RWPE1 (cell line): ENCODE results near the gene CYSLTR1.

Source experiments
- CTCF ChIA-PET: fragments of 350-600 bp; sonication (Branson Sonifier 250); formaldehyde crosslinking; extraction: SDS; loops from one replicate; lab custom pipeline; 2021; lab: Yijun Ruan, JAX
- POLR2A ChIA-PET: fragments of 400-600 bp; formaldehyde crosslinking; extraction: SDS; loops from one replicate; lab custom pipeline; 2020; ENCODE audit warnings: antibody characterized with exemption; ENCODE audit not compliant: low non-redundant PET; lab: Yijun Ruan, JAX
- DNase-seq: peaks from one replicate; pipeline ENCODE4 v3.0.0; 2012; ENCODE audit warnings: low spot score
- H3K27ac ChIP-seq: fragments of 450-650 bp; 2 replicates; pipeline ENCODE4 v1.5.1; 2017
- TF ChIP-seq, protein P1 (sequence below): fragments of 450-650 bp; conservative IDR thresholded peaks from 2 replicates; pipeline ENCODE4 v1.5.1; 2017; ENCODE audit warnings: low read depth, mild to moderate bottlenecking

The CYSLTR1 gene

DNA sequence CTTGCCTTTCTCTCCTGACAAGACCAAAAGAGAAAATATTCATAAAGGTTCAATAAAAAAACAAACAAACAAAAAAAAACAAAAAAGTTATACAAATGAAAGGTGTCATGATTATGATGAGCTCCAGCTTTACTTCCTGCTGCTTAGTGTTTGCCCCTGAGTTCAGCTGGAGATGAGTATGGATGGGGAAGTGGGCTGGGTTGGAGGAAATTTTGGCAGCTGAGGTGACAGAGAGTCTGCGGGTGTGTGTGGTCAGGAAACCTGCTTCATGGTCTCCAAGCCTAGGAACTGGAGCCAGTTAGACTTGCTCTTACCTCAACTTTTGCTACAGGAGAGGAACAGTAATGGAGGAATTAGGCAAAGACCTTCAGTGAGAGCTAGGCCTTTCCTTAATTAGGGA, 4.3 kb upstream of the CYSLTR1 start:
- no peak for DNase-seq
- ChIA-PET POLR2A (no interaction called here), CTCF (no interaction called here)
- no peak overlapping the region for H3K27ac ChIP-seq
- TF ChIP-seq, protein P1, sequence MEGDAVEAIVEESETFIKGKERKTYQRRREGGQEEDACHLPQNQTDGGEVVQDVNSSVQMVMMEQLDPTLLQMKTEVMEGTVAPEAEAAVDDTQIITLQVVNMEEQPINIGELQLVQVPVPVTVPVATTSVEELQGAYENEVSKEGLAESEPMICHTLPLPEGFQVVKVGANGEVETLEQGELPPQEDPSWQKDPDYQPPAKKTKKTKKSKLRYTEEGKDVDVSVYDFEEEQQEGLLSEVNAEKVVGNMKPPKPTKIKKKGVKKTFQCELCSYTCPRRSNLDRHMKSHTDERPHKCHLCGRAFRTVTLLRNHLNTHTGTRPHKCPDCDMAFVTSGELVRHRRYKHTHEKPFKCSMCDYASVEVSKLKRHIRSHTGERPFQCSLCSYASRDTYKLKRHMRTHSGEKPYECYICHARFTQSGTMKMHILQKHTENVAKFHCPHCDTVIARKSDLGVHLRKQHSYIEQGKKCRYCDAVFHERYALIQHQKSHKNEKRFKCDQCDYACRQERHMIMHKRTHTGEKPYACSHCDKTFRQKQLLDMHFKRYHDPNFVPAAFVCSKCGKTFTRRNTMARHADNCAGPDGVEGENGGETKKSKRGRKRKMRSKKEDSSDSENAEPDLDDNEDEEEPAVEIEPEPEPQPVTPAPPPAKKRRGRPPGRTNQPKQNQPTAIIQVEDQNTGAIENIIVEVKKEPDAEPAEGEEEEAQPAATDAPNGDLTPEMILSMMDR, result no peak

- no peak overlapping the region for H3K27ac ChIP-seq
- CTCF ChIA-PET, result no interaction called here
- DNase-seq, result no peak
- TF ChIP-seq, protein P1, result no peak
- POLR2A ChIA-PET, result no interaction called here
Measured at GRCh38 chrX:78330540-78330939, 3.1 kb upstream of the CYSLTR1 start.

- no peak for DNase-seq
- CTCF ChIA-PET, result no interaction called here
- POLR2A ChIA-PET, result no interaction called here
- no peak overlapping the region for H3K27ac ChIP-seq
- TF ChIP-seq, protein P1, result no peak
Measured at GRCh38 chrX:78330068-78330467, 2.7 kb upstream of the CYSLTR1 start.

GRCh38 chrX:78329486-78329885, 2.1 kb upstream of the CYSLTR1 start:
- ChIA-PET POLR2A (no interaction called here), CTCF (no interaction called here)
- TF ChIP-seq, protein P1, result no peak
- DNase-seq, result no peak
- no peak overlapping the region for H3K27ac ChIP-seq

GRCh38 chrX:78326401-78326800, 1.0 kb downstream of the CYSLTR1 start:
- TF ChIP-seq, protein P1, result no peak
- ChIA-PET CTCF (no interaction called here), POLR2A (no interaction called here)
- no peak for DNase-seq
- H3K27ac ChIP-seq, result no peak overlapping the region

DNA sequence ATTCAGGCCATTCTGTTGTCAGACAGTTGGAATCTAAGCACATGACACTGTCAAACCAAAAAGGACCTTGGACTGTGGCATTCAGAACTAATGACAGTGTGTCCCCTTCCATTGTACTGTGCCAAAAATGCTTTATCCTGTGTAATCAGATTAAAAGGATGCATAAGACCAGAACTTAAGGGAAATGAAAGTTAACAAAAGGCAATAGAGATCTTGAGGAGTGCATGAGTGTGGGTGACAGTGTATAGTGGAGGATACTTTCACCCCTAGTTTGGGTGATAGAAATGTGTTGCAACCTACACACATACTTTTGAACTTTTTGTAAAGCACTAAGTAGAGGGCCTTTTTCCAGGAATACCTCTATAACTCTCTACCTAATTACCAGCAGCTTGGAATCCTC, 4.5 kb downstream of the CYSLTR1 start:
- TF ChIP-seq, protein P1, result no peak
- ChIA-PET POLR2A (no interaction called here), CTCF (no interaction called here)
- no peak overlapping the region for H3K27ac ChIP-seq
- no peak for DNase-seq

- H3K27ac ChIP-seq, result no peak overlapping the region
- TF ChIP-seq, protein P1, result no peak
- ChIA-PET POLR2A (no interaction called here), CTCF (no interaction called here)
- no peak for DNase-seq
Measured at GRCh38 chrX:78321809-78322208, 5.6 kb downstream of the CYSLTR1 start.
